Stomach (tissue), 4 donors: ENCODE measurements around the gene SP2.

Experiments
- CTCF ChIP-seq, 7 experiments: fragments of 450-650 bp in 4 of 7; fragments of 200-600 bp in 3 of 7; sonication (generic) in 3 of 7; IDR thresholded peaks; one replicate each; pipeline ENCODE4 v1.5.1; 2016 to 2019; ENCODE audit warnings: antibody characterized with exemption in 7 of 7, control low read depth in 2 of 7, mild to moderate bottlenecking in 1 of 7
- POLR2A ChIP-seq, 4 donors: fragments of 450-650 bp; IDR thresholded peaks; one replicate each; pipeline ENCODE4 v1.6.1; 2016; ENCODE audit warnings: antibody characterized with exemption in 4 of 4, control low read depth in 2 of 4, mild to moderate bottlenecking in 1 of 4, moderate library complexity in 1 of 4

GRCh38 chr17:47884905-47885730, 10.9 kb upstream of the SP2 start:
- TF ChIP-seq POLR2A (IDR thresholded peaks at IDR 0.05) = no peak
- TF ChIP-seq CTCF (IDR thresholded peaks at IDR 0.05) = no peak
